Osteocyte (in vitro differentiated cells): ENCODE results near the gene WBP4. TPM values are rescaled to one million over a fixed set of nuclear protein-coding genes. Genes with fewer than 3 reads are reported as not detected.

ENCODE experiments used
- DNase-seq: peaks from one replicate; pipeline ENCODE4 v3.0.0; 2021; ENCODE audit warnings: mixed read lengths; ENCODE audit not compliant: unreplicated experiment; ENCODE audit errors: extremely low spot score
- H3K27ac Mint-ChIP-seq: one replicate; pipeline ENCODE4 v1.8.0; 2021; ENCODE audit warnings: mild to moderate bottlenecking, mixed read lengths; ENCODE audit not compliant: unreplicated experiment
- H3K27me3 Mint-ChIP-seq: one replicate; pipeline ENCODE4 v1.8.0; 2021; ENCODE audit warnings: mixed read lengths; ENCODE audit not compliant: unreplicated experiment
- H3K36me3 Mint-ChIP-seq: one replicate; pipeline ENCODE4 v1.8.0; 2021; ENCODE audit warnings: mixed read lengths; ENCODE audit not compliant: unreplicated experiment
- H3K4me1 Mint-ChIP-seq: one replicate; pipeline ENCODE4 v1.8.0; 2021; ENCODE audit warnings: mixed read lengths; ENCODE audit not compliant: unreplicated experiment
- H3K4me3 Mint-ChIP-seq: one replicate; pipeline ENCODE4 v1.8.0; 2021; ENCODE audit warnings: mild to moderate bottlenecking, moderate library complexity, mixed read lengths; ENCODE audit not compliant: unreplicated experiment
- H3K9me3 Mint-ChIP-seq: one replicate; pipeline ENCODE4 v1.8.0; 2021; ENCODE audit warnings: mixed read lengths; ENCODE audit not compliant: unreplicated experiment
- CTCF ChIP-seq: fragments of 200-600 bp; sonication (generic); IDR thresholded peaks from 2 replicates; pipeline ENCODE4 v1.5.0; 2021; ENCODE audit warnings: antibody characterized with exemption, mild to moderate bottlenecking, moderate library complexity
- total RNA-seq: library from RNA; stranded (reverse); gene quantifications from 2 replicates; pipeline ENCODE4 v1.2.1, GENCODE V29; 2021

Gene WBP4
- total RNA-seq, 1 donor from 2014 or later, result 6.9 TPM

- no peak for DNase-seq
- H3K4me3 Mint-ChIP-seq, result peak overlapping the region; percentile 98
- no peaks in the 10 kb centered on the region for H3K27me3 Mint-ChIP-seq
- peak overlapping the region; percentile 100 for H3K27ac Mint-ChIP-seq
- H3K4me1 Mint-ChIP-seq, result peaks cover 63% of the 10 kb centered on the region
- TF ChIP-seq CTCF, result no peak
- peaks cover 5% of the 10 kb centered on the region for H3K36me3 Mint-ChIP-seq
- no peaks in the 10 kb centered on the region for H3K9me3 Mint-ChIP-seq
Observed at GRCh38 chr13:41059456-41060081, 1.7 kb upstream of the WBP4 start.

GRCh38 chr13:41060082-41060723 is 1.1 kb upstream of the WBP4 start:
- TF ChIP-seq CTCF, result peak; percentile 48
- H3K36me3 Mint-ChIP-seq, result peaks cover 10% of the 10 kb centered on the region
- no peaks in the 10 kb centered on the region for H3K9me3 Mint-ChIP-seq
- DNase-seq, result peak; percentile 92
- H3K4me1 Mint-ChIP-seq, result peaks cover 64% of the 10 kb centered on the region
- peak overlapping the region; percentile 98 for H3K4me3 Mint-ChIP-seq
- peak overlapping the region; percentile 100 for H3K27ac Mint-ChIP-seq
- H3K27me3 Mint-ChIP-seq, result no peaks in the 10 kb centered on the region

- peak; percentile 91 for DNase-seq
- peak overlapping the region; percentile 98 for H3K4me3 Mint-ChIP-seq
- H3K27ac Mint-ChIP-seq, result peak overlapping the region; percentile 100
- no peaks in the 10 kb centered on the region for H3K9me3 Mint-ChIP-seq
- no peaks in the 10 kb centered on the region for H3K27me3 Mint-ChIP-seq
- no peak for TF ChIP-seq CTCF
- peaks cover 15% of the 10 kb centered on the region for H3K36me3 Mint-ChIP-seq
- H3K4me1 Mint-ChIP-seq, result peaks cover 62% of the 10 kb centered on the region
Observed at GRCh38 chr13:41060724-41061074, 610 bp upstream of the WBP4 start.

GRCh38 chr13:41061914-41062837 is 867 bp downstream of the WBP4 start:
- DNase-seq, result no peak
- Mint-ChIP-seq H3K36me3 (peaks cover 21% of the 10 kb centered on the region), H3K9me3 (no peaks in the 10 kb centered on the region), H3K4me1 (peaks cover 52% of the 10 kb centered on the region), H3K27me3 (no peaks in the 10 kb centered on the region), H3K4me3 (peak overlapping the region; percentile 98), H3K27ac (peak overlapping the region; percentile 100)
- TF ChIP-seq CTCF, result no peak

- Mint-ChIP-seq H3K4me1 (peaks cover 34% of the 10 kb centered on the region), H3K36me3 (peaks cover 34% of the 10 kb centered on the region), H3K27ac (no peak overlapping the region), H3K4me3 (no peak overlapping the region), H3K27me3 (no peaks in the 10 kb centered on the region), H3K9me3 (no peaks in the 10 kb centered on the region)
- TF ChIP-seq CTCF, result no peak
- no peak for DNase-seq
Observed at GRCh38 chr13:41064493-41064892, 3.2 kb downstream of the WBP4 start.
